ENCODE measurements around the gene C1GALT1C1L. TPM values are rescaled to one million over a fixed set of nuclear protein-coding genes. Genes with fewer than 3 reads are reported as not detected.

The C1GALT1C1L gene
- polyA plus RNA-seq, 3 donors: not detected

DNA sequence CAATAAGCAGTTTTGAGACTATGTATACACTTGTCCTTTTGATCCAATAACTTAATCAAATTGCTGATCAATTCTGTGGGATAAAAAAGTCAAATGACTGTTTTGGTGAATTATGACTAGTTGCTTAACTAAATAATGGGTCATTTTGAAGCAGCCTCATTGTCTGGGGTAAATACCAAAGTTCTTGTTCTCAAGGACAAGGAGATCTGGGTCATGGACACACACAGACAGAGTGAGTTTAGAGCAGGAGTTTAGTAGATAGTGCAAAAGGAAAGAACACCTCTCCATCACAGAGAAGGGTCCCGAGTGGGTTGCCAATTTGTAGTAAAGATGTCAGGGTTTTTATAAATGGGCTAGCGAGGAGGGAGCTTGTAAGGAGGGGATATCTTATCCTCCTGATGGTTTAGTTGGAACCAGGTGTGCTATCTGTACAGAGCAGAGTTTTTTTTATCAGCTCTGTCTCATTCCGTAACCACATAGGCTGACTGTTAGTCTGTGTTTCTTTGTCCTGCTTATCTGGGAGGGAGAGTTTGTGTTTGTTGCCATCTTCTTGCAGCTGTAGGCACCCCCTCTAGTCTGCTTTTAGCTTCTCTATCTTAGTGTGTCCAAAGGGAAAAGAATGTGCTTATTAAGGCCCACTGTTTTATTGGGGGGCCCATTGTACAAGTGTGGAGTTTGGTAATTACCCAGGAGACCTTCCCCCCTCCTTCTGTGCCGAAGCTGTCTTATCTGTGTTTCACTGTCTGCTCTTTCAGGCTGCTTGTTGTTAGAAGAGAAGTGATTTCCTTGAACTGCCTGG lies 48.7 kb upstream of the C1GALT1C1L start:
- H3K27ac Mint-ChIP-seq: no peak overlapping the region
- Histone ChIP-seq H3K4me1 (ENCODE audit: control insufficient read depth in 1 of 2, insufficient read depth in 2 of 2, low read length in 2 of 2) (no peaks in the 10 kb centered on the region), H3K36me3 (replicated peaks in 1 of 2; ENCODE audit: control insufficient read depth in 1 of 2, insufficient read depth in 2 of 2, low read length in 2 of 2) (no peaks in the 10 kb centered on the region), H3K9me3 (replicated peaks in 1 of 2; ENCODE audit: control insufficient read depth in 1 of 2, insufficient read depth in 1 of 2, low read length in 2 of 2) (no peaks in the 10 kb centered on the region), H3K27ac (ENCODE audit: low read depth in 1 of 2, low read length in 2 of 2) (no peak overlapping the region), H3K4me3 (replicated peaks in 1 of 3; ENCODE audit: low read depth in 2 of 3, low read length in 3 of 3) (no peak overlapping the region), H3K9ac (ENCODE audit: insufficient read depth, low read length, poor library complexity, severe bottlenecking) (no peak overlapping the region), H4K20me1 (ENCODE audit: insufficient read depth, low read length) (no peaks in the 10 kb centered on the region), H3K27me3 (ENCODE audit: control insufficient read depth in 2 of 2, insufficient read depth in 2 of 2, low read length in 2 of 2) (peaks cover 3% of the 10 kb centered on the region in 2 donors), H3K79me2 (ENCODE audit: insufficient read depth, low read length) (no peaks in the 10 kb centered on the region), H3K4me2 (replicated peaks; ENCODE audit: extremely low read depth, low read length, poor library complexity, severe bottlenecking) (no peak overlapping the region), H2AFZ (ENCODE audit: insufficient read depth, low read depth, low read length, poor library complexity, severe bottlenecking) (no peak overlapping the region)
- intact Hi-C loops (cut with micrococcal nuclease): no loop called here
- peaks cover 0 to 17% (median 5%) of the 10 kb centered on the region in 3 donors for H3K27me3 Mint-ChIP-seq (ENCODE audit: low read depth in 3 of 3)
- no peaks in the 10 kb centered on the region for H3K36me3 Mint-ChIP-seq
- no peak overlapping the region for H3K4me3 Mint-ChIP-seq
- no peaks in the 10 kb centered on the region for H3K4me1 Mint-ChIP-seq
- H3K9me3 Mint-ChIP-seq: no peaks in the 10 kb centered on the region
- no peak for DNase-seq
- TF ChIP-seq CTCF (IDR thresholded peaks at IDR 0.05): no peak
- WGBS (ENCODE audit: insufficient coverage): 100% methylated on average over 1 of the region's 4 CpGs

GRCh38 chr2:43718530-43719124 lies 42.4 kb upstream of the C1GALT1C1L start:
- no peak overlapping the region for H3K27ac Mint-ChIP-seq
- no peak for TF ChIP-seq CTCF (IDR thresholded peaks at IDR 0.05)
- Histone ChIP-seq H3K4me2 (replicated peaks; ENCODE audit: extremely low read depth, low read length, poor library complexity, severe bottlenecking) (no peak overlapping the region), H3K27me3 (ENCODE audit: control insufficient read depth in 2 of 2, insufficient read depth in 2 of 2, low read length in 2 of 2) (peaks cover 2 to 3% of the 10 kb centered on the region in 2 donors), H3K4me1 (ENCODE audit: control insufficient read depth in 1 of 2, insufficient read depth in 2 of 2, low read length in 2 of 2) (peaks cover 6% of the 10 kb centered on the region in 2 donors), H3K36me3 (replicated peaks in 1 of 2; ENCODE audit: control insufficient read depth in 1 of 2, insufficient read depth in 2 of 2, low read length in 2 of 2) (no peaks in the 10 kb centered on the region), H3K4me3 (replicated peaks in 1 of 3; ENCODE audit: low read depth in 2 of 3, low read length in 3 of 3) (no peak overlapping the region), H3K9ac (ENCODE audit: insufficient read depth, low read length, poor library complexity, severe bottlenecking) (no peak overlapping the region), H4K20me1 (ENCODE audit: insufficient read depth, low read length) (no peaks in the 10 kb centered on the region), H3K27ac (ENCODE audit: low read depth in 1 of 2, low read length in 2 of 2) (no peak overlapping the region), H3K9me3 (replicated peaks in 1 of 2; ENCODE audit: control insufficient read depth in 1 of 2, insufficient read depth in 1 of 2, low read length in 2 of 2) (no peaks in the 10 kb centered on the region), H2AFZ (ENCODE audit: insufficient read depth, low read depth, low read length, poor library complexity, severe bottlenecking) (no peak overlapping the region), H3K79me2 (ENCODE audit: insufficient read depth, low read length) (no peaks in the 10 kb centered on the region)
- H3K36me3 Mint-ChIP-seq: no peaks in the 10 kb centered on the region
- peaks cover 12% of the 10 kb centered on the region for H3K4me1 Mint-ChIP-seq
- DNase-seq: no peak
- WGBS (ENCODE audit: insufficient coverage): no CpG with 5 or more reads among the region's 5 CpGs
- peaks cover 0 to 2% (median 0%) of the 10 kb centered on the region in 7 donors for H3K9me3 Mint-ChIP-seq
- intact Hi-C loops (cut with micrococcal nuclease): no loop called here
- no peak overlapping the region for H3K4me3 Mint-ChIP-seq
- H3K27me3 Mint-ChIP-seq (ENCODE audit: low read depth in 3 of 3): peaks cover 6 to 12% (median 7%) of the 10 kb centered on the region in 3 donors
